ENCODE results near the gene ATP2C2. TPM values are rescaled to one million over a fixed set of nuclear protein-coding genes. Genes with fewer than 3 reads are reported as not detected.
A peak's percentile ranks its signal among the peaks of the same experiment; 100 is the strongest.

ATP2C2 gene
- total RNA-seq, 1 donor from 2014 or later, result not detected

GRCh38 chr16:84324434-84325262 lies 43.7 kb upstream of the ATP2C2 start:
- no peak overlapping the region for H3K4me3 ChIP-seq
- no peaks in the 10 kb centered on the region for H4K20me1 ChIP-seq (ENCODE audit: low read depth)
- no peak overlapping the region for H3K9ac ChIP-seq
- H3K9me3 ChIP-seq (ENCODE audit: low read depth), result no peaks in the 10 kb centered on the region
- no peaks in the 10 kb centered on the region for H3K4me1 ChIP-seq
- H3K36me3 Mint-ChIP-seq, result no peaks in the 10 kb centered on the region
- no peak overlapping the region for H3K4me2 ChIP-seq
- H3K27me3 Mint-ChIP-seq (ENCODE audit: insufficient read depth, low read depth), result peaks cover under 1% of the 10 kb centered on the region
- TF ChIP-seq EZH2 (IDR thresholded peaks at IDR 0.05) (no peak), EZH2phosphoT487 (IDR thresholded peaks at IDR 0.05) (no peak), CTCF (IDR thresholded peaks at IDR 0.05) (no peak)
- H3K9me3 Mint-ChIP-seq, result peaks cover 2% of the 10 kb centered on the region
- no peak for DNase-seq (ENCODE audit: low spot score)
- no peaks in the 10 kb centered on the region for H3K79me2 ChIP-seq (ENCODE audit: low read depth)
- H3F3A ChIP-seq (ENCODE audit: low read depth), result no peaks in the 10 kb centered on the region
- no peaks in the 10 kb centered on the region for H3K27me3 ChIP-seq
- H3K27ac ChIP-seq, result no peak overlapping the region
- no peak overlapping the region for H2AFZ ChIP-seq (replicated peaks)
- H3K4me3 Mint-ChIP-seq, result no peak overlapping the region
- peaks cover 2% of the 10 kb centered on the region for H3K4me1 Mint-ChIP-seq
- H3K36me3 ChIP-seq, result no peaks in the 10 kb centered on the region
- no peak overlapping the region for H3K27ac Mint-ChIP-seq

GRCh38 chr16:84326545-84326944 lies 41.8 kb upstream of the ATP2C2 start:
- TF ChIP-seq EZH2 (IDR thresholded peaks at IDR 0.05) (no peak), EZH2phosphoT487 (IDR thresholded peaks at IDR 0.05) (no peak), CTCF (IDR thresholded peaks at IDR 0.05) (no peak)
- no peak for DNase-seq (ENCODE audit: low spot score)
- H4K20me1 ChIP-seq (ENCODE audit: low read depth), result no peaks in the 10 kb centered on the region
- H3K36me3 Mint-ChIP-seq, result no peaks in the 10 kb centered on the region
- no peaks in the 10 kb centered on the region for H3K79me2 ChIP-seq (ENCODE audit: low read depth)
- H3K36me3 ChIP-seq, result no peaks in the 10 kb centered on the region
- no peak overlapping the region for H3K4me2 ChIP-seq
- no peaks in the 10 kb centered on the region for H3K4me1 ChIP-seq
- H3K4me3 ChIP-seq, result no peak overlapping the region
- no peak overlapping the region for H2AFZ ChIP-seq (replicated peaks)
- peaks cover 4% of the 10 kb centered on the region for H3K4me1 Mint-ChIP-seq
- no peak overlapping the region for H3K27ac Mint-ChIP-seq
- no peaks in the 10 kb centered on the region for H3F3A ChIP-seq (ENCODE audit: low read depth)
- no peak overlapping the region for H3K27ac ChIP-seq
- no peaks in the 10 kb centered on the region for H3K9me3 Mint-ChIP-seq
- no peaks in the 10 kb centered on the region for H3K9me3 ChIP-seq (ENCODE audit: low read depth)
- H3K9ac ChIP-seq, result no peak overlapping the region
- H3K27me3 Mint-ChIP-seq (ENCODE audit: insufficient read depth, low read depth), result peaks cover 4% of the 10 kb centered on the region
- H3K27me3 ChIP-seq, result no peaks in the 10 kb centered on the region
- no peak overlapping the region for H3K4me3 Mint-ChIP-seq

GRCh38 chr16:84327926-84328505 lies 40.3 kb upstream of the ATP2C2 start:
- Mint-ChIP-seq H3K27me3 (ENCODE audit: insufficient read depth, low read depth) (peaks cover 7% of the 10 kb centered on the region), H3K9me3 (no peaks in the 10 kb centered on the region), H3K4me3 (no peak overlapping the region), H3K27ac (peak overlapping the region; percentile 52), H3K4me1 (peaks cover 4% of the 10 kb centered on the region), H3K36me3 (no peaks in the 10 kb centered on the region)
- DNase-seq (ENCODE audit: low spot score), result no peak
- Histone ChIP-seq H3K79me2 (ENCODE audit: low read depth) (no peaks in the 10 kb centered on the region), H3F3A (ENCODE audit: low read depth) (no peaks in the 10 kb centered on the region), H3K36me3 (no peaks in the 10 kb centered on the region), H3K9ac (no peak overlapping the region), H3K27ac (no peak overlapping the region), H3K4me3 (no peak overlapping the region), H4K20me1 (ENCODE audit: low read depth) (no peaks in the 10 kb centered on the region), H3K4me1 (no peaks in the 10 kb centered on the region), H3K4me2 (no peak overlapping the region), H2AFZ (replicated peaks) (no peak overlapping the region), H3K27me3 (no peaks in the 10 kb centered on the region), H3K9me3 (ENCODE audit: low read depth) (no peaks in the 10 kb centered on the region)
- no peak for TF ChIP-seq EZH2phosphoT487 (IDR thresholded peaks at IDR 0.05)
- no peak for TF ChIP-seq CTCF (IDR thresholded peaks at IDR 0.05)
- no peak for TF ChIP-seq EZH2 (IDR thresholded peaks at IDR 0.05)

Measured in neural progenitor cell (in vitro differentiated cells).